Thyroid gland (tissue), 4 donors: ENCODE measurements around the gene LSM8. TPM values are rescaled to one million over a fixed set of nuclear protein-coding genes. Genes with fewer than 3 reads are reported as not detected.

Experiments
- DNase-seq, 2 donors: peaks; one replicate each; pipeline ENCODE4 v3.0.0-alpha.2; 2019
- H3K27ac ChIP-seq, 3 donors: fragments of 200-600 bp; sonication (generic); 1 replicate in 2 of 3; 2 replicates in 1 of 3; pipeline ENCODE4 v1.5.1; 2016 to 2019; ENCODE audit warnings: mild to moderate bottlenecking in 1 of 3, moderate library complexity in 1 of 3
- H3K27me3 ChIP-seq: fragments of 200-600 bp; sonication (generic); one replicate; pipeline ENCODE4 v1.5.1; 2019
- H3K36me3 ChIP-seq, 2 donors: fragments of 200-600 bp; sonication (generic); one replicate each; pipeline ENCODE4 v1.5.1; 2016 to 2019
- H3K4me1 ChIP-seq, 2 donors: fragments of 200-600 bp; sonication (generic); one replicate each; pipeline ENCODE4 v1.5.1; 2017 to 2019
- H3K4me3 ChIP-seq, 3 donors: fragments of 200-600 bp; sonication (generic); replicated peaks in 1 of 3; 1 replicate in 2 of 3; 2 replicates in 1 of 3; pipeline ENCODE4 v1.5.1; 2016; ENCODE audit warnings: mild to moderate bottlenecking in 1 of 3
- H3K9me3 ChIP-seq: fragments of 200-600 bp; sonication (generic); one replicate; pipeline ENCODE4 v1.5.1; 2017
- CTCF ChIP-seq, 6 experiments: fragments of 200-600 bp in 3 of 6; fragments of 450-650 bp in 3 of 6; sonication (generic) in 3 of 6; IDR thresholded peaks; one replicate each; pipeline ENCODE4 v1.5.1; 2016 to 2019; ENCODE audit warnings: antibody characterized with exemption in 6 of 6, mild to moderate bottlenecking in 2 of 6, inconsistent platforms in 1 of 6, moderate library complexity in 1 of 6
- POLR2A ChIP-seq, 2 donors: fragments of 450-650 bp; IDR thresholded peaks; one replicate each; pipeline ENCODE4 v1.6.1; 2017; ENCODE audit warnings: antibody characterized with exemption in 2 of 2, mild to moderate bottlenecking in 2 of 2, moderate library complexity in 1 of 2
- whole genome bisulfite sequencing, 2 donors: methylation state at CpG; one replicate each; pipeline ENCODE4 v1.1.5; 2017; 5-methylcytosine and 5-hydroxymethylcytosine counted together
- intact Hi-C: fragments of 100-400 bp; cut with DNase I; formaldehyde crosslinking; loops from one replicate; pipeline ENCODE4 v1.15.1; 2023
- total RNA-seq, 4 donors: library from RNA; depleted of rRNA; stranded (reverse); fragments of >200 nt; gene quantifications; one replicate each; pipeline ENCODE4 v1.2.3, GENCODE V29; 2016

LSM8 gene
- total RNA-seq, 4 donors from 2014 or later = 28.2 to 42.9 (median 37.3) TPM

GRCh38 chr7:118218413-118219156 is 34.6 kb downstream of the LSM8 start:
- Histone ChIP-seq H3K4me3 (no peak overlapping the region), H3K27me3 (no peaks in the 10 kb centered on the region), H3K4me1 (no peaks in the 10 kb centered on the region), H3K9me3 (no peaks in the 10 kb centered on the region), H3K36me3 (no peaks in the 10 kb centered on the region), H3K27ac (no peak overlapping the region)
- DNase-seq = no peak
- no peak for TF ChIP-seq POLR2A (IDR thresholded peaks at IDR 0.05)
- TF ChIP-seq CTCF (IDR thresholded peaks at IDR 0.05) = no peak
- intact Hi-C loops = no loop called here
- 75 to 82% methylated on average over 8 of the region's 8 CpGs for WGBS, 2 donors

- intact Hi-C loops = no loop called here
- no peak for TF ChIP-seq POLR2A (IDR thresholded peaks at IDR 0.05)
- TF ChIP-seq CTCF (IDR thresholded peaks at IDR 0.05) = no peak
- 90 to 94% methylated on average over 3 of the region's 3 CpGs for WGBS, 2 donors
- Histone ChIP-seq H3K27me3 (no peaks in the 10 kb centered on the region), H3K9me3 (no peaks in the 10 kb centered on the region), H3K27ac (no peak overlapping the region), H3K36me3 (no peaks in the 10 kb centered on the region), H3K4me1 (no peaks in the 10 kb centered on the region), H3K4me3 (no peak overlapping the region)
- no peak for DNase-seq
These were observed 35.2 kb downstream of the LSM8 start for GRCh38 chr7:118219157-118219512.

DNA sequence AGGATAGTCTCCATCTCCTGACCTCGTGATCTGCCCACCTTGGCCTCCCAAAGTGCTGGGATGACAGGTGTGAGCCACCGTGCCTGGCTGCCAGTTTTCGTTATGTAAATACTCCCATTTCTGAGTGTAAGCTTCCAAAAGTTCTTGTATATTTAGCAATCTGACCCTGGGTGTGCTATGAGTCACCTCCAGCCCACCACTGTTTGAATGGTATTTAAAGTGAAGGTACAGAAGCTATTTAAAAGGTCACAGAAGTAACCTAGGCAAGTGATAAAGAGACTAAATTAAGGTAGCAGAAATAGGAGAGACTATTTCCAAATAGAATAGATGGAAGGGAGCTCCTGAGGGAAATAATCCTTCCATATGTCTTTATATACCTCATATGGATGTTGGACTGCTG is 36.6 kb downstream of the LSM8 start:
- Histone ChIP-seq H3K4me1 (no peaks in the 10 kb centered on the region), H3K27me3 (no peaks in the 10 kb centered on the region), H3K27ac (no peak overlapping the region), H3K36me3 (no peaks in the 10 kb centered on the region), H3K4me3 (no peak overlapping the region), H3K9me3 (no peaks in the 10 kb centered on the region)
- WGBS, 2 donors = 59 to 74% methylated on average over 3 of the region's 3 CpGs
- intact Hi-C loops = no loop called here
- TF ChIP-seq POLR2A (IDR thresholded peaks at IDR 0.05) = no peak
- TF ChIP-seq CTCF (IDR thresholded peaks at IDR 0.05) = no peak
- no peak for DNase-seq

GRCh38 chr7:118222591-118222990 is 38.6 kb downstream of the LSM8 start:
- Histone ChIP-seq H3K4me1 (no peaks in the 10 kb centered on the region), H3K36me3 (no peaks in the 10 kb centered on the region), H3K4me3 (no peak overlapping the region), H3K27me3 (no peaks in the 10 kb centered on the region), H3K9me3 (no peaks in the 10 kb centered on the region), H3K27ac (no peak overlapping the region)
- intact Hi-C loops = no loop called here
- TF ChIP-seq CTCF (IDR thresholded peaks at IDR 0.05) (no peak), POLR2A (IDR thresholded peaks at IDR 0.05) (no peak)
- no peak for DNase-seq
- WGBS, 2 donors = 80 to 83% methylated on average over 1 of the region's 1 CpG

DNA sequence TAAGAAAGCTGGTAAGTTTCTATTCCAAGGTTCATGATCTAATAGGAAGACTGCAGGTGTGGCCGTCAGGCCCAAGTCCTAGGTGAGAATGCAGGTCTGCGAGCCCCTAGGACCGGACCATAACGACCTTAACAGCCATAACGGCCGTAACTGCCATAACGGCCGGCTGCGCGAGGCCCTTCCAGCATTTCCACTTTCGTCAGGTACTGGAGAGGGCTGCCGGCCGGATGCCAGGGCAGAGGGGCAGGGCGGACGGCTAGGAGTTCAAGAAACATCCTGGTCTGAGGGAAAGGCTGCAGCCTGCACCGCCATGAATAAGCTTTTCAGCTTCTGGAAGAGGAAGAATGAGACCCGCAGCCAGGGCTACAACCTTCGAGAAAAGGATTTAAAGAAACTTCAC is 40.6 kb downstream of the LSM8 start, which contains the start of gene ANKRD7:
TSS of gene ANKRD7 (plus strand) at position 184 of the 400 bp plus-strand sequence. CDS start at position 311, 127 bp downstream.
- 95 to 97% methylated on average over 13 to 18 of the region's 18 CpGs for WGBS, 2 donors
- H3K27me3 ChIP-seq = no peaks in the 10 kb centered on the region
- TF ChIP-seq POLR2A (IDR thresholded peaks at IDR 0.05) = no peak
- no peak for TF ChIP-seq CTCF (IDR thresholded peaks at IDR 0.05)
- H3K4me1 ChIP-seq = no peaks in the 10 kb centered on the region
- H3K9me3 ChIP-seq = no peaks in the 10 kb centered on the region
- DNase-seq = no peak
- H3K4me3 ChIP-seq = no peak within 1 kb of the TSS
- intact Hi-C loops = no loop called here
- H3K27ac ChIP-seq = no peak within 1 kb of the TSS
- H3K36me3 ChIP-seq = no peaks in the 10 kb centered on the region
